ENCODE measurements around the gene MUC2.

DNA sequence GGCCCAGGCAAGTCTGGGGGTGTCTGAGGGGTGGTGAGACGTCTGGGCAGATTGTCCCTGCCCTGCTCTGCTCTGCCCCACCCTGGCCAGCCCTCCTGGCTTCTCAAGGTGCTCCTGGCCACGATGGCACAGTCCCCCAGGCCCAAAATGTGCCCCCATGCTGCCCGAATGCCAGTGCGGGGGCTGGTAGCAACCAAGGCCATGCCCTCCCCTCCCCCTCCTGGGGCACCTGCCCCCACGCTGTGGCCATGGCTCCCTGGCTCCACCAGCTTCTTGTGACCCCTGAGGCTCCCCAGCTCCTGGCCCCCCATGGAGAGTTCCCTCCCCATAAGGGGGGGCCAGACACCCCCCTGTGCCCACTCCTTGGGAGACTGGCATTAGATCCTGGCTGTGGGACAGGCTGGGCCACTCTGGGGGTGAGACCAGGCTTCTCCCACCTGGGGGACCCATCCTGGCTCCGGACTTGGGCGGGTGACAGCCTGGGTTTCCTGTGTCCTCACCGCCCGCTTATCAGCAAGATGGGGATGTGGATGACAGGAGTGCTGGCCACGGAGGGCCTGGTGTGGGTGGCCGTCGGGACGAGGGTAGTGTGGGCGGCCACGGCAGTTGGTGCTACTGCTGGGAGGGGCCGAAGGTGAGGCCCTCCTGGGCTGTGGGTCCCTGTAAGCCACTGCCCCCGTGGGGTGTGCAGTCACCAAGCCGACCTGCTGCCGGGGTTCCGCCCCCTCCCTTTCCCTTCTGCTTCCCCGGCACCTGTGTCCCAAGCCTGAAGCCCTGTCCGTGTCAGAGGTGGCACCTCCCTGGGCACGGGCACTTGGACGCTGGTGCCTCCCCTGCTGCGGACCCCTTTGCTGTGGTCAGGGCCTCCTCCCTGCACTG, 22.3 kb upstream of the MUC2 start:
- TF ChIP-seq, protein P1, sequence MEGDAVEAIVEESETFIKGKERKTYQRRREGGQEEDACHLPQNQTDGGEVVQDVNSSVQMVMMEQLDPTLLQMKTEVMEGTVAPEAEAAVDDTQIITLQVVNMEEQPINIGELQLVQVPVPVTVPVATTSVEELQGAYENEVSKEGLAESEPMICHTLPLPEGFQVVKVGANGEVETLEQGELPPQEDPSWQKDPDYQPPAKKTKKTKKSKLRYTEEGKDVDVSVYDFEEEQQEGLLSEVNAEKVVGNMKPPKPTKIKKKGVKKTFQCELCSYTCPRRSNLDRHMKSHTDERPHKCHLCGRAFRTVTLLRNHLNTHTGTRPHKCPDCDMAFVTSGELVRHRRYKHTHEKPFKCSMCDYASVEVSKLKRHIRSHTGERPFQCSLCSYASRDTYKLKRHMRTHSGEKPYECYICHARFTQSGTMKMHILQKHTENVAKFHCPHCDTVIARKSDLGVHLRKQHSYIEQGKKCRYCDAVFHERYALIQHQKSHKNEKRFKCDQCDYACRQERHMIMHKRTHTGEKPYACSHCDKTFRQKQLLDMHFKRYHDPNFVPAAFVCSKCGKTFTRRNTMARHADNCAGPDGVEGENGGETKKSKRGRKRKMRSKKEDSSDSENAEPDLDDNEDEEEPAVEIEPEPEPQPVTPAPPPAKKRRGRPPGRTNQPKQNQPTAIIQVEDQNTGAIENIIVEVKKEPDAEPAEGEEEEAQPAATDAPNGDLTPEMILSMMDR (IDR thresholded peaks at IDR 0.05), result no peak
- TF ChIP-seq POLR2A (IDR thresholded peaks at IDR 0.05), result no peak
